HEK293 (cell line): Measurements from ENCODE around the gene EIF4B.

Source experiments
- CTCF ChIP-seq: fragments of 450-650 bp; formaldehyde crosslinking; IDR thresholded peaks from 2 replicates; pipeline ENCODE4 v1.5.1; 2016; ENCODE audit warnings: missing biosample characterization, missing genetic modification characterization
- EGR2 ChIP-seq: fragments of 450-650 bp; formaldehyde crosslinking; IDR thresholded peaks from 2 replicates; pipeline ENCODE4 v1.5.1; 2016; ENCODE audit warnings: low read depth, missing biosample characterization, missing genetic modification characterization
- PATZ1 ChIP-seq: fragments of 450-650 bp; formaldehyde crosslinking; IDR thresholded peaks from 2 replicates; pipeline ENCODE4 v1.5.1; 2016; ENCODE audit warnings: missing biosample characterization, missing genetic modification characterization
- PRDM1 ChIP-seq: fragments of 450-650 bp; formaldehyde crosslinking; IDR thresholded peaks from 2 replicates; pipeline ENCODE4; 2016; ENCODE audit warnings: missing biosample characterization, missing genetic modification characterization
- ZNF114 ChIP-seq: fragments of 450-650 bp; formaldehyde crosslinking; IDR thresholded peaks from 2 replicates; pipeline ENCODE4 v1.5.0; 2017; ENCODE audit warnings: missing biosample characterization, missing genetic modification characterization
- ZNF133 ChIP-seq: fragments of 450-650 bp; formaldehyde crosslinking; IDR thresholded peaks from 2 replicates; pipeline ENCODE4 v1.5.1; 2016; ENCODE audit warnings: missing biosample characterization, missing genetic modification characterization
- ZNF24 ChIP-seq: fragments of 450-650 bp; formaldehyde crosslinking; IDR thresholded peaks from 2 replicates; pipeline ENCODE4 v1.5.1; 2016; ENCODE audit warnings: missing biosample characterization, missing genetic modification characterization
- ZNF302 ChIP-seq: fragments of 450-650 bp; formaldehyde crosslinking; IDR thresholded peaks from 2 replicates; pipeline ENCODE4 v1.5.1; 2016; ENCODE audit warnings: missing biosample characterization, missing genetic modification characterization, low read depth
- ZNF311 ChIP-seq: fragments of 450-650 bp; formaldehyde crosslinking; IDR thresholded peaks from 2 replicates; pipeline ENCODE4 v1.5.1; 2017; ENCODE audit warnings: missing biosample characterization, missing genetic modification characterization, borderline replicate concordance
- ZNF639 ChIP-seq: fragments of 450-650 bp; formaldehyde crosslinking; IDR thresholded peaks from 2 replicates; pipeline ENCODE4 v1.5.1; 2016; ENCODE audit warnings: missing biosample characterization, missing genetic modification characterization
- ZNF707 ChIP-seq: fragments of 450-650 bp; formaldehyde crosslinking; IDR thresholded peaks from 2 replicates; pipeline ENCODE4 v1.5.1; 2016; ENCODE audit warnings: missing biosample characterization, missing genetic modification characterization
- ZNF830 ChIP-seq: fragments of 450-650 bp; IDR thresholded peaks from 2 replicates; pipeline ENCODE4 v1.5.0; 2018; ENCODE audit warnings: missing biosample characterization, missing genetic modification characterization, low read depth, mild to moderate bottlenecking, moderate library complexity
- TF ChIP-seq, protein P1 (sequence below): fragments of 450-650 bp; formaldehyde crosslinking; IDR thresholded peaks from 2 replicates; pipeline ENCODE4 v1.5.1; 2017; ENCODE audit warnings: missing biosample characterization, missing genetic modification characterization

DNA sequence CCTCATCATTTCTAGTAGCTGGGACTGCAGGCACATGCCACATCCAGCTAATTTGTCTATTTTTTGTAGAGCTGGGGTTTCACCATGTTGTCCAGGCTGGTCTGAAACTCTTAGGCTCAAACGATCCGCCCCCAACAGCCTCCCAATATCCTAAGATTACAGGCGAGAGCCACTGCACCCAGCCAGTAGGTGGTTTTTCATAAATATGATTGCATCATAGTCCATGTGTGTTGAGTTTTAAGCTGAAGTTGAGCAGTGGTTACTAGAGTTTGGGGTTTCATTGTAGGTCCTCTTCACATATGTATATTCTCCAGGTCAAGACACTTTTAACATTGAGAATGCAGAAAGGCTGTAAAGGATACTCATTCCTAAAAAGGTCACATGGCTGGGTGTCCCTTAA, 30.5 kb downstream of the EIF4B start:
- no peak for TF ChIP-seq PATZ1 (tag by site-specific recombination)
- TF ChIP-seq ZNF24, result no peak
- no peak for TF ChIP-seq ZNF639
- TF ChIP-seq EGR2 (tag by site-specific recombination), result no peak
- no peak for TF ChIP-seq ZNF311 (tag by site-specific recombination)
- TF ChIP-seq CTCF (tag by site-specific recombination), result no peak
- no peak for TF ChIP-seq ZNF133 (tag by site-specific recombination)
- TF ChIP-seq ZNF707 (tag by site-specific recombination), result no peak
- no peak for TF ChIP-seq ZNF302 (tag by site-specific recombination)
- no peak for TF ChIP-seq ZNF830 (tag by site-specific recombination)
- TF ChIP-seq, protein P1, sequence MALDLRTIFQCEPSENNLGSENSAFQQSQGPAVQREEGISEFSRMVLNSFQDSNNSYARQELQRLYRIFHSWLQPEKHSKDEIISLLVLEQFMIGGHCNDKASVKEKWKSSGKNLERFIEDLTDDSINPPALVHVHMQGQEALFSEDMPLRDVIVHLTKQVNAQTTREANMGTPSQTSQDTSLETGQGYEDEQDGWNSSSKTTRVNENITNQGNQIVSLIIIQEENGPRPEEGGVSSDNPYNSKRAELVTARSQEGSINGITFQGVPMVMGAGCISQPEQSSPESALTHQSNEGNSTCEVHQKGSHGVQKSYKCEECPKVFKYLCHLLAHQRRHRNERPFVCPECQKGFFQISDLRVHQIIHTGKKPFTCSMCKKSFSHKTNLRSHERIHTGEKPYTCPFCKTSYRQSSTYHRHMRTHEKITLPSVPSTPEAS, result no peak
- TF ChIP-seq PRDM1 (tag by site-specific recombination), result no peak
- TF ChIP-seq ZNF114 (tag by site-specific recombination), result no peak
